Liver (tissue), 3 donors: ENCODE results near the gene RAB7A.

Experiments
- EGR1 ChIP-seq, 2 donors: IDR thresholded peaks; 2 replicates each; pipeline ENCODE4 v1.6.1; 2016 to 2018; ENCODE audit warnings: antibody characterized with exemption in 2 of 2, low read depth in 2 of 2
- FOXA1 ChIP-seq: IDR thresholded peaks from 2 replicates; pipeline ENCODE4 v1.6.1; 2016; ENCODE audit warnings: antibody characterized with exemption
- GABPA ChIP-seq, 2 donors: IDR thresholded peaks in 1 of 2; conservative IDR thresholded peaks in 1 of 2; 2 replicates each; pipeline ENCODE4 v1.6.1; 2016; ENCODE audit warnings: antibody characterized with exemption in 2 of 2, mild to moderate bottlenecking in 1 of 2, moderate library complexity in 1 of 2
- MAX ChIP-seq: IDR thresholded peaks from 2 replicates; pipeline ENCODE4 v1.6.1; 2016; ENCODE audit warnings: antibody characterized with exemption
- RAD21 ChIP-seq, 2 donors: IDR thresholded peaks; 2 replicates each; pipeline ENCODE4 v1.6.1; 2016; ENCODE audit warnings: antibody characterized with exemption in 2 of 2, mild to moderate bottlenecking in 2 of 2
- RXRA ChIP-seq, 2 donors: IDR thresholded peaks; 2 replicates each; pipeline ENCODE4 v1.6.1; 2017 to 2018; ENCODE audit warnings: antibody characterized with exemption in 2 of 2, mild to moderate bottlenecking in 1 of 2
- TAF1 ChIP-seq: conservative IDR thresholded peaks from 2 replicates; pipeline ENCODE4 v1.6.1; 2016; ENCODE audit warnings: antibody characterized with exemption, mild to moderate bottlenecking
- TF ChIP-seq, protein P1 (sequence below): fragments of 150-350 bp; IDR thresholded peaks from 2 replicates; pipeline ENCODE4 v1.5.1; 2017; ENCODE audit warnings: improper control_type of control experiment, low read depth, low read length; ENCODE audit not compliant: missing input control
- TF ChIP-seq, protein P2 (sequence below): IDR thresholded peaks from 2 replicates; pipeline ENCODE4 v1.6.1; 2016; ENCODE audit warnings: antibody characterized with exemption, mild to moderate bottlenecking
- donor health status: healthy.
- donor health status: healthy.

DNA sequence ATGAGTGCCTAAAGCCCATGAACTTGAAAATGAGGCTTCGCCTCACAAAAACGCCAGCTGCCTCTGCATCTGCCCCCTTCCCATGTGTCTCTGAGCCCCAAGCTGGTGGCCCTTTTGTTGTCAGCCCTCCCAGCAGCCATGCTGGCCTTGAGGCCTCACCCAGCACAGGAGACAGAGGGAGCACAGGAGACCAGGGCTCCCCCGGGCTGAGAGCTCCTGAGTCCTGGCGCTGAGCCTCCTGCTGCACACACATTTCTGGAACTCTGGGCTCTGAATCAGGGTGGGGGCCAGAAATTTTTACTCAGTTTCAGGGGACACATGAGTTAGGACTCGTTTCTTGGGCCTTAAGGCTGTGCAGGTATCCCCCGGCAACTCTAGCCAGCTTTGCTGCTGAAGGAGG lies 97.0 kb downstream of the RAB7A start:
- TF ChIP-seq MAX (no peak), TAF1 (no peak), RXRA (IDR thresholded peaks at IDR 0.05) (no peak), GABPA (IDR thresholded peaks at IDR 0.05 in 1 of 2, conservative IDR thresholded peaks at IDR 0.05 in 1 of 2) (no peak), EGR1 (IDR thresholded peaks at IDR 0.05; ENCODE audit: low read depth in 2 of 2) (no peak), RAD21 (IDR thresholded peaks at IDR 0.05) (no peak), FOXA1 (no peak)
- TF ChIP-seq, protein P1, sequence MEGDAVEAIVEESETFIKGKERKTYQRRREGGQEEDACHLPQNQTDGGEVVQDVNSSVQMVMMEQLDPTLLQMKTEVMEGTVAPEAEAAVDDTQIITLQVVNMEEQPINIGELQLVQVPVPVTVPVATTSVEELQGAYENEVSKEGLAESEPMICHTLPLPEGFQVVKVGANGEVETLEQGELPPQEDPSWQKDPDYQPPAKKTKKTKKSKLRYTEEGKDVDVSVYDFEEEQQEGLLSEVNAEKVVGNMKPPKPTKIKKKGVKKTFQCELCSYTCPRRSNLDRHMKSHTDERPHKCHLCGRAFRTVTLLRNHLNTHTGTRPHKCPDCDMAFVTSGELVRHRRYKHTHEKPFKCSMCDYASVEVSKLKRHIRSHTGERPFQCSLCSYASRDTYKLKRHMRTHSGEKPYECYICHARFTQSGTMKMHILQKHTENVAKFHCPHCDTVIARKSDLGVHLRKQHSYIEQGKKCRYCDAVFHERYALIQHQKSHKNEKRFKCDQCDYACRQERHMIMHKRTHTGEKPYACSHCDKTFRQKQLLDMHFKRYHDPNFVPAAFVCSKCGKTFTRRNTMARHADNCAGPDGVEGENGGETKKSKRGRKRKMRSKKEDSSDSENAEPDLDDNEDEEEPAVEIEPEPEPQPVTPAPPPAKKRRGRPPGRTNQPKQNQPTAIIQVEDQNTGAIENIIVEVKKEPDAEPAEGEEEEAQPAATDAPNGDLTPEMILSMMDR: no peak
- TF ChIP-seq, protein P2, sequence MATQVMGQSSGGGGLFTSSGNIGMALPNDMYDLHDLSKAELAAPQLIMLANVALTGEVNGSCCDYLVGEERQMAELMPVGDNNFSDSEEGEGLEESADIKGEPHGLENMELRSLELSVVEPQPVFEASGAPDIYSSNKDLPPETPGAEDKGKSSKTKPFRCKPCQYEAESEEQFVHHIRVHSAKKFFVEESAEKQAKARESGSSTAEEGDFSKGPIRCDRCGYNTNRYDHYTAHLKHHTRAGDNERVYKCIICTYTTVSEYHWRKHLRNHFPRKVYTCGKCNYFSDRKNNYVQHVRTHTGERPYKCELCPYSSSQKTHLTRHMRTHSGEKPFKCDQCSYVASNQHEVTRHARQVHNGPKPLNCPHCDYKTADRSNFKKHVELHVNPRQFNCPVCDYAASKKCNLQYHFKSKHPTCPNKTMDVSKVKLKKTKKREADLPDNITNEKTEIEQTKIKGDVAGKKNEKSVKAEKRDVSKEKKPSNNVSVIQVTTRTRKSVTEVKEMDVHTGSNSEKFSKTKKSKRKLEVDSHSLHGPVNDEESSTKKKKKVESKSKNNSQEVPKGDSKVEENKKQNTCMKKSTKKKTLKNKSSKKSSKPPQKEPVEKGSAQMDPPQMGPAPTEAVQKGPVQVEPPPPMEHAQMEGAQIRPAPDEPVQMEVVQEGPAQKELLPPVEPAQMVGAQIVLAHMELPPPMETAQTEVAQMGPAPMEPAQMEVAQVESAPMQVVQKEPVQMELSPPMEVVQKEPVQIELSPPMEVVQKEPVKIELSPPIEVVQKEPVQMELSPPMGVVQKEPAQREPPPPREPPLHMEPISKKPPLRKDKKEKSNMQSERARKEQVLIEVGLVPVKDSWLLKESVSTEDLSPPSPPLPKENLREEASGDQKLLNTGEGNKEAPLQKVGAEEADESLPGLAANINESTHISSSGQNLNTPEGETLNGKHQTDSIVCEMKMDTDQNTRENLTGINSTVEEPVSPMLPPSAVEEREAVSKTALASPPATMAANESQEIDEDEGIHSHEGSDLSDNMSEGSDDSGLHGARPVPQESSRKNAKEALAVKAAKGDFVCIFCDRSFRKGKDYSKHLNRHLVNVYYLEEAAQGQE: no peak
